Progenitor cell of endocrine pancreas (in vitro differentiated cells): ENCODE results near the gene KBTBD2. TPM values are rescaled to one million over a fixed set of nuclear protein-coding genes. Genes with fewer than 3 reads are reported as not detected.
"Not testable (repeated sequence)": the region's sequence is repeated elsewhere in the genome, so short reads cannot be mapped to it uniquely, and the experiment has no call there.

Source experiments
- DNase-seq: peaks from one replicate; pipeline ENCODE4 v3.0.0; 2021; ENCODE audit warnings: low spot score; ENCODE audit not compliant: unreplicated experiment
- H3K27ac Mint-ChIP-seq: 2 replicates; pipeline ENCODE4 v1.8.0; 2021; ENCODE audit warnings: mild to moderate bottlenecking, moderate library complexity, mixed read lengths
- H3K27me3 Mint-ChIP-seq: 2 replicates; pipeline ENCODE4 v1.8.0; 2021; ENCODE audit warnings: mixed read lengths
- H3K36me3 Mint-ChIP-seq: 2 replicates; pipeline ENCODE4 v1.8.0; 2022; ENCODE audit warnings: mixed read lengths; ENCODE audit not compliant: insufficient read depth
- H3K4me1 Mint-ChIP-seq: 2 replicates; pipeline ENCODE4 v1.8.0; 2021; ENCODE audit warnings: low read depth, mixed read lengths
- H3K4me3 Mint-ChIP-seq: 2 replicates; pipeline ENCODE4 v1.8.0; 2021; ENCODE audit warnings: low read depth, mild to moderate bottlenecking, moderate library complexity, mixed read lengths
- H3K9me3 Mint-ChIP-seq: 2 replicates; pipeline ENCODE4 v1.8.0; 2021; ENCODE audit warnings: low read depth, mixed read lengths
- CTCF ChIP-seq: fragments of 200-600 bp; sonication (generic); IDR thresholded peaks from one replicate; pipeline ENCODE4 v1.5.0; 2021; ENCODE audit warnings: antibody characterized with exemption, mild to moderate bottlenecking; ENCODE audit not compliant: unreplicated experiment
- total RNA-seq: library from RNA; stranded (reverse); gene quantifications from 2 replicates; pipeline ENCODE4 v1.2.1, GENCODE V29; 2021

Gene KBTBD2
- total RNA-seq, 1 donor from 2014 or later, result 48.1 TPM

- TF ChIP-seq CTCF, result no peak
- H3K4me3 Mint-ChIP-seq, result no peak overlapping the region
- no peaks in the 10 kb centered on the region for H3K27me3 Mint-ChIP-seq
- H3K4me1 Mint-ChIP-seq, result no peaks in the 10 kb centered on the region
- H3K27ac Mint-ChIP-seq, result no peak overlapping the region
- H3K36me3 Mint-ChIP-seq, result peaks cover 28% of the 10 kb centered on the region
- no peaks in the 10 kb centered on the region for H3K9me3 Mint-ChIP-seq
- no peak for DNase-seq
Measured at GRCh38 chr7:32930378-32930777, 38.8 kb upstream of the KBTBD2 start.

- DNase-seq, result no peak
- Mint-ChIP-seq H3K4me3 (no peak overlapping the region), H3K36me3 (peaks cover 28% of the 10 kb centered on the region), H3K27me3 (no peaks in the 10 kb centered on the region), H3K9me3 (no peaks in the 10 kb centered on the region), H3K4me1 (no peaks in the 10 kb centered on the region), H3K27ac (no peak overlapping the region)
- TF ChIP-seq CTCF, result no peak
Measured at GRCh38 chr7:32929430-32930143, 38.0 kb upstream of the KBTBD2 start.

- H3K9me3 Mint-ChIP-seq, result no peaks in the 10 kb centered on the region
- H3K4me3 Mint-ChIP-seq, result no peak overlapping the region
- no peak for DNase-seq
- H3K36me3 Mint-ChIP-seq, result peaks cover 27% of the 10 kb centered on the region
- H3K27me3 Mint-ChIP-seq, result no peaks in the 10 kb centered on the region
- no peaks in the 10 kb centered on the region for H3K4me1 Mint-ChIP-seq
- H3K27ac Mint-ChIP-seq, result no peak overlapping the region
- no peak for TF ChIP-seq CTCF
Measured at GRCh38 chr7:32928785-32929298, 37.3 kb upstream of the KBTBD2 start.

GRCh38 chr7:32921896-32922295, 30.3 kb upstream of the KBTBD2 start:
- TF ChIP-seq CTCF, result no peak
- no peaks in the 10 kb centered on the region for H3K27me3 Mint-ChIP-seq
- peak overlapping the region; percentile 58 for H3K27ac Mint-ChIP-seq
- H3K9me3 Mint-ChIP-seq, result no peaks in the 10 kb centered on the region
- H3K36me3 Mint-ChIP-seq, result peaks cover 23% of the 10 kb centered on the region
- DNase-seq, result no peak
- no peaks in the 10 kb centered on the region for H3K4me1 Mint-ChIP-seq
- H3K4me3 Mint-ChIP-seq, result no peak overlapping the region

- not testable (repeated sequence) for DNase-seq, H3K4me3 Mint-ChIP-seq, H3K27ac Mint-ChIP-seq, H3K9me3 Mint-ChIP-seq, H3K27me3 Mint-ChIP-seq, H3K4me1 Mint-ChIP-seq
- H3K36me3 Mint-ChIP-seq, result peaks cover 30% of the 10 kb centered on the region
Measured at GRCh38 chr7:32916994-32917393, 25.4 kb upstream of the KBTBD2 start.

GRCh38 chr7:32916006-32916405, 24.4 kb upstream of the KBTBD2 start:
- Mint-ChIP-seq H3K27ac (no peak overlapping the region), H3K27me3 (no peaks in the 10 kb centered on the region), H3K9me3 (no peaks in the 10 kb centered on the region), H3K36me3 (peaks cover 24% of the 10 kb centered on the region), H3K4me3 (no peak overlapping the region), H3K4me1 (no peaks in the 10 kb centered on the region)
- no peak for TF ChIP-seq CTCF
- DNase-seq, result no peak
